Activated gamma-delta T cell treated with anti-CD3 and anti-CD28 coated beads, Interleukin-2, amount 50 U/mL, for 16 hours (primary cell): ENCODE results near the gene ZEB1.
"Not testable (repeated sequence)": the region's sequence is repeated elsewhere in the genome, so short reads cannot be mapped to it uniquely, and the experiment has no call there.

Source experiments
- DNase-seq: peaks from one replicate; pipeline ENCODE4 v3.0.0-alpha.2; 2020; ENCODE audit warnings: low read depth

The ZEB1 gene

GRCh38 chr10:31507427-31507826 is 188.4 kb downstream of the ZEB1 start:
- no peak for DNase-seq

GRCh38 chr10:31508234-31508633 is 189.2 kb downstream of the ZEB1 start:
- DNase-seq: no peak

GRCh38 chr10:31508882-31509281 is 189.9 kb downstream of the ZEB1 start:
- no peak for DNase-seq

GRCh38 chr10:31509989-31510388 is 191.0 kb downstream of the ZEB1 start:
- no peak for DNase-seq

- no peak for DNase-seq
Measured at GRCh38 chr10:31515116-31515515, 196.1 kb downstream of the ZEB1 start.

GRCh38 chr10:31515819-31516402 is 196.9 kb downstream of the ZEB1 start:
- no peak for DNase-seq

- no peak for DNase-seq
Measured at GRCh38 chr10:31520986-31521831, 202.2 kb downstream of the ZEB1 start.

- no peak for DNase-seq
Measured at GRCh38 chr10:31522820-31523219, 203.8 kb downstream of the ZEB1 start.

GRCh38 chr10:31524460-31524859 is 205.4 kb downstream of the ZEB1 start:
- no peak for DNase-seq

- no peak for DNase-seq
Measured at GRCh38 chr10:31526178-31526577, 207.2 kb downstream of the ZEB1 start.

GRCh38 chr10:31526681-31527080 is 207.7 kb downstream of the ZEB1 start:
- no peak for DNase-seq

GRCh38 chr10:31528831-31529230 is 209.8 kb downstream of the ZEB1 start:
- no peak for DNase-seq

- DNase-seq: no peak
Measured at GRCh38 chr10:31536302-31536701, 217.3 kb downstream of the ZEB1 start.

- no peak for DNase-seq
Measured at GRCh38 chr10:31549896-31550295, 230.9 kb downstream of the ZEB1 start.

GRCh38 chr10:31554556-31554955 is 235.5 kb downstream of the ZEB1 start:
- DNase-seq: no peak

- no peak for DNase-seq
Measured at GRCh38 chr10:31557854-31558253, 238.8 kb downstream of the ZEB1 start.

- DNase-seq: not testable (repeated sequence)
Measured at GRCh38 chr10:31568252-31568861, 249.3 kb downstream of the ZEB1 start.

GRCh38 chr10:31574577-31574976 is 255.6 kb downstream of the ZEB1 start:
- no peak for DNase-seq

GRCh38 chr10:31578181-31578852 is 259.3 kb downstream of the ZEB1 start:
- no peak for DNase-seq

- DNase-seq: no peak
Measured at GRCh38 chr10:31578951-31579350, 259.9 kb downstream of the ZEB1 start.
